ENCODE data around the gene ZBTB8OS.
"Not testable (repeated sequence)": the region's sequence is repeated elsewhere in the genome, so short reads cannot be mapped to it uniquely, and the experiment has no call there.

GRCh38 chr1:32696996-32697395, 46.6 kb upstream of the ZBTB8OS start:
- TF ChIP-seq DNMT1 (IDR thresholded peaks at IDR 0.05); ZNF830 (CRISPR knock-in tag; IDR thresholded peaks at IDR 0.05); PHF8 (IDR thresholded peaks at IDR 0.05; ENCODE audit: borderline replicate concordance, low read length); SP1 (CRISPR knock-in tag; IDR thresholded peaks at IDR 0.05); ZZZ3 (IDR thresholded peaks at IDR 0.05): not testable (repeated sequence)
